GM18499 (cell line): ENCODE results near the gene PLAAT3.
A peak's percentile ranks its signal among the peaks of the same experiment; 100 is the strongest.
"Not testable (repeated sequence)": the region's sequence is repeated elsewhere in the genome, so short reads cannot be mapped to it uniquely, and the experiment has no call there.

Experiments
- ATAC-seq: cut with Tn5 transposase; IDR thresholded peaks from one replicate; pipeline ENCODE4 v1.9.1; 2021; ENCODE audit warnings: moderate number of reproducible peaks; ENCODE audit not compliant: insufficient read depth, unreplicated experiment

Gene PLAAT3

GRCh38 chr11:63572026-63572688, 42.1 kb downstream of the PLAAT3 start:
- ATAC-seq: no peak

GRCh38 chr11:63569570-63569969, 44.7 kb downstream of the PLAAT3 start:
- no peak for ATAC-seq

GRCh38 chr11:63567044-63567840, 47.0 kb downstream of the PLAAT3 start:
- ATAC-seq: peak; percentile 70

- no peak for ATAC-seq
These were observed 49.4 kb downstream of the PLAAT3 start for GRCh38 chr11:63564784-63565350.

- peak; percentile 35 for ATAC-seq
These were observed 50.0 kb downstream of the PLAAT3 start for GRCh38 chr11:63564056-63564774.

GRCh38 chr11:63563201-63564055, 50.8 kb downstream of the PLAAT3 start, which contains the start of gene PLAAT2:
PLAAT2 (minus strand) TSS chr11:63563379; CDS start chr11:63563324, 55 bp downstream.
- no peak for ATAC-seq

- ATAC-seq: no peak
These were observed 53.6 kb downstream of the PLAAT3 start for GRCh38 chr11:63560506-63561180.

GRCh38 chr11:63558459-63559157, 55.6 kb downstream of the PLAAT3 start:
- no peak for ATAC-seq

- no peak for ATAC-seq
These were observed 56.7 kb downstream of the PLAAT3 start for GRCh38 chr11:63557570-63557969.

- no peak for ATAC-seq
These were observed 57.7 kb downstream of the PLAAT3 start for GRCh38 chr11:63556404-63557013.

- no peak for ATAC-seq
These were observed 59.4 kb downstream of the PLAAT3 start for GRCh38 chr11:63554877-63555223.

- peak; percentile 68 for ATAC-seq
These were observed 60.5 kb downstream of the PLAAT3 start for GRCh38 chr11:63553759-63554158.

GRCh38 chr11:63552921-63553320, 61.3 kb downstream of the PLAAT3 start:
- ATAC-seq: no peak

- ATAC-seq: no peak
These were observed 62.4 kb downstream of the PLAAT3 start for GRCh38 chr11:63551889-63552266.

GRCh38 chr11:63551091-63551888, 62.9 kb downstream of the PLAAT3 start:
- no peak for ATAC-seq

- ATAC-seq: not testable (repeated sequence)
These were observed 64.0 kb downstream of the PLAAT3 start for GRCh38 chr11:63550156-63550700.

GRCh38 chr11:63549411-63549810, 64.8 kb downstream of the PLAAT3 start:
- no peak for ATAC-seq
